C4-2B (cell line): ENCODE measurements around the gene CCNY.

ENCODE experiments used
- CTCF ChIP-seq: fragments of 450-650 bp; conservative IDR thresholded peaks from 2 replicates; pipeline ENCODE4 v1.5.1; 2017; ENCODE audit warnings: mild to moderate bottlenecking
- ZFX ChIP-seq: fragments of 450-650 bp; IDR thresholded peaks from 2 replicates; pipeline ENCODE4 v1.6.1; 2017

DNA sequence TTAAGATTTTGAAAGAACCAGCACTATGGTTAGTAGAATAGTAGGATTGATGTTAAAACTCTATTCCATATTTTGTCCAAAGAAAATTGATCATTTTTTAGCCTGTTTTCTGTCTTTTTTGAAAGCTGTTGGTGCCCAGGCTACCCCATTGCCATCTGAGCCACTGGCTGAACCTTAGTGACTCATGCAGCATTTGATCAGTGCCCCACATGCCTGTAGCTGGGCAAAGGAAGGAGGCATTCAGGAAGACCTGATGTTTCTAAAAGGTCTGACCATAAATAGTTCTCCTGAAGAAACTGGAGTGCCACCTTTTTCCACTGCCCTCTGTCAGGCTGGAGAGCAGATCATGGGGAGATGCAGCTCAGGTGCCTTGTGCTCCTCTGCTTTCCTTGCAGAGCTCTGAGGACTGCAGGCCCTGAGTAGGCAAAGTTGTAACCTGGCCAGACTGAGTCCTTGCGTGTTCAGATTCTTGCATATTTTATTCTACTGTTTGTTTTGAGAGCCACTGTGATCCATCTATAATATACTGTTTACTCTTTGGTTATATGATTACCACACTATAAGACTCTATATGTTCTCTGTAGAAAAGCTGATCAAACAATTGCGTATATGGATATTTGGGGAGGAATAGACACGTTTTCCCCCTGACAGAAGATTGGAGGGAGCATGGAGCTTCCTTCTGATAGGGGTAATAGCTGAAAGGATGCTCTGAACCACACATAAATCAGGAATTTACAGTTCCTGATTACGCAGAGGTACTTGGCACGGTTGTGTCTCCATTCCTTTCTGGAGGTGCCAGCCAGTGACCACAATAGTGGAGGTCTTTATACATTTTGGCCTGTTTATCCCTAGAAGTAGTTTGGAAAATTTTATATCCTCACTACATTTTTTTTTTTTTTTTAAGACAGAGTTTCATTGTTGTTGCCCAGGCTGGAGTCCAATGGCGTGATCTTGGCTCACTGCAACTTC, 219.9 kb downstream of the CCNY start:
- TF ChIP-seq CTCF (no peak), ZFX (no peak)
